ENCODE data around the gene FEM1C.

Gene FEM1C

DNA sequence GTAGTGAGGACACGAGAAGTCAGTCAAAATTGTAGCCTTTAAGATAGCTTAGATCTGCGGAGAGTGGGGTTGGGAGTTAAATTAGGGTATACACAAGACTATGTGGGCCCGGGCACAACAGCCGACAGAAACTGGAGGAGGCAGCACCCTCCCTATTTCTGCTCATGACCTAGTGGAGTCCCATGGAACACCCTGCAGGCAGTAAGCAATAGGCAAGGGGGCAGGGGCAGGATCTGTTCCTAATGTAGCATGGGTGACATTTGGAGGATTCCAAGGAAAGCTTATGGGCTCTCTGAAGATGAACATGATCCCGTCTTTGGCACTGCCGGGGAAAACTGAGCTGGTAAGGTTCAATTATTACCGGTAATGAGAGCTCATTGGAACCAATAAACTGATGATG, 67.0 kb downstream of the FEM1C start:
- no peak for DNase-seq (ENCODE audit: low read depth in 2 of 2)

DNA sequence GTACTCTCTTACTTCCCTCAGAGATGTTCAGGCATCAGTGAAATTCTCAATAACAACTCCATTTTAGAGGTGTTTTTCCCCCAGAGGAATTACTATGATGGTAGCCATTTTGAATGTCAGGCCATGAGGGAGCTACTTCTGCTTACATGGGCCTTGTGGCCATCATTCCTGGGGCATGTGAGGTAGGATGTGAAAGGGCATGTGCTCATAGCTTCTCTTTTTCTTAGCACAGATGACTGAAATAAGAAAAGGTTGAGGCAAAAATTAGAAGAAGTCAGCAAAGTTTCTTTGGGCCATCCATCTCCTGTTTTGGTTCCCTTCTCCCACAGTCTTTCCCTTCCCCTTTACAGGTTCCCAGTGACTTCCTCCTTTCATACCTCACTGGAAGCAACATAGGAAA, 68.8 kb downstream of the FEM1C start:
- no peak for DNase-seq (ENCODE audit: low read depth in 2 of 2)

DNA sequence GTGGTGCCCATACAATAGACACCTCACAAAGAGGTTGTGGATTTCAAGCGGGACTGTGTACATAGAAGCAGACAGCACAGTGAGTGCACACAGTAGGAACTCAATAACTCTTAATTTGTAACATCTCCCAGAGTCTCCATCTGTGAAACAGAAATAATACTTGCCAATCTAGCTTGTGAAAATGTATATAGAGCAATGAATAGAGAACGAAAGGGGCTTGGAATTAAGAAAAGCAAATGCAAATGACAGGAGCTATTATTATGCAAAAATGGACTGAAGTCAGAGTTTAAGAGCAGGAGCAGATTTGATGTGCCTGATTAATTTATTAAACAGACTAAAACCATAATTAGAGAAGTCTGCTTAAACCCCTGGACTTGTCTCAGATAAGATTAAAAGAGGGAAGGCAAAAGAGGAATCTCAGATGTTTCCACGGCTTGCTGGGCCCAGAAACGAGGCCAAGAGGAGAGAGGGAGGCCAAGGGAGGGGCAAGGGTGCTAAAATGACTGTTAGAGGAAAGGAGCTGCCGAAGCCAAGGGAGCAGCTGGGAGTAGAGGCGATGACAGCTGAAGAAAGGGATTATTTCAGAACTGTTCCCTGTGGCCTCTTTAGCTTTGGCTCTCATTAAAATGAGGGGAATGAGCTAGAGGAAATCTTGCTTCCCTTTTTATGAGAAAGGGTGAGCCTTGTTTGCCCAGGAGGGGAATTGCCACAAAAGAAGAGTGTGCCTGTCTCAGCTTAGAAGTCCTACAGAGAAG, 72.1 kb downstream of the FEM1C start:
- no peak for DNase-seq (ENCODE audit: low read depth in 2 of 2)

DNA sequence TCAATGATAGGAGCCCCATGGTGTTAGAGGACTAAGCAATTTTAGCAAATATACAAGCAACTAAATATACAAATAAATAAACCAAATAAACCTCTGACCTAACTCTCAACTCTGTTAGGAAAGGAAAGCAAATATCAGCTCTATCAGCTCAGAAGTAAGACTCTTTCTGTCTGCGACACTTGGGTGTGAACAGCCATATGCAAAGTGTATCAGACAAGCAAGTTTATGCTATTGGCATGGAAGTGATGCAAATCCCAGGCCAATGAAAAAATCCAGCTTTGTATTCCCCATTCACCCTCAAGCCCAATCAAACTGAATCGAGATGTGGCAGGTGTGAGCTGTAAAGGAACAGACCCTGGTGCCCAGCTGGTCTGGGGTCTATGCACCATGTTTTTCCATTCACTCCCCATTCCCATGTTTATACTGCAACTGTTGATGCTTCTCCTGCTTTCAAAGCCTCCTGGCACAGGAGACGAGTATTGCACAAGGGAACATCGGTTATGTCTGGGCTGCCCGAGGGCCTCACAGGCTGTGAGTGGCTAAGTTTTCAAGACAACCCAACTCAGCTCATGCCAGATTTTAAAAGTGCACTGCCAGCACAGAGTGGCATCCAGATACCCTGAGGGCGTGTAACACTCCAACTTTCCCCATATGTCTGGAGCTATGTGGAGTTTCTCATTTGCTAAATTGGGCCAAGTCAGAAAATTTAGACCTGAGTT, 73.1 kb downstream of the FEM1C start:
- DNase-seq (ENCODE audit: low read depth in 2 of 2): no peak

DNA sequence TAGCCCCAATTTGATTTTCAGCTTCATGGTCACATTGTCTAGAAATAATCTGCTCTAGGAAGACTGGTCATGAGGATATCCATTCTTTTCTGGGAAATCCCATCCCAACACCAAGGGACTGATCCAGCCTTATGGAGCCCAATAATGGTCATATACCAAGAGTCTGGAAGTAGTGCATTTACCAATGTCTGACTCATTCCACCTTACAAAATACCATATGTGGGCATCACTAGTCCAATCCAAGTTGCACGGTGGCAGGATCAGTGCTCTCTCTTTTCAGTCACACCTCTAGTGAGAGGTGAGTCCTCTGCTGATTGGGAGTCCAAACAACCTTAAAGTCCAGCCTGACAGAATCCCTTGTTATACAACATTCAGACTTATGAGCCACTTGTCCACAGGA, 73.7 kb downstream of the FEM1C start:
- DNase-seq (ENCODE audit: low read depth in 2 of 2): no peak
